GM08714 (cell line): ENCODE results near the gene SNAI1.

Experiments
- H3K4me3 ChIP-seq: fragments of 200-500 bp; sonication (Bioruptor generic); 2 replicates; pipeline ENCODE4 v1.5.1; 2014; ENCODE audit warnings: mild to moderate bottlenecking, low read length, inconsistent platforms
- ZNF274 ChIP-seq: IDR thresholded peaks from 2 replicates; pipeline ENCODE4 v1.6.1; 2012; ENCODE audit warnings: mild to moderate bottlenecking, low read depth, low read length

The SNAI1 gene

DNA sequence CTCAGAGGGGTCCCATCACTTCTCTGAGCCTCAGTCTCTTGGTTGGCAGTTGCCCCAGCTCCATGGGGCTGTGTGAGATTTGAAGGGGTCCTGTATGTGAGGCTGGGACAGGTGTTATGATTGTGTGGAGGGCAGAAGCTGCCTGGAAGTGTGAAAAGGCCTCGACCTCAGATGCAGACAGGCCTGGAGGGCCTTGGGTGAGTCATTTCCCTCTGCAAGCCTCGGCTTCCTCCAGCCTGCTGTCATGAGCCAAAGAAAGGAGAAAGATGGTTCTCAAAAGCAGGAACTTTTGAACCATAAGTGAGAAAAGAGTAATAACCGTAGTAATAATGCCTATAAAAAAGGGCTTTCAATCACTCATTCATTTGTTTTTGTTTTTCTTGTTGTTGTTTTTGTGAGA lies 37.5 kb downstream of the SNAI1 start:
- TF ChIP-seq ZNF274 = no peak
- no peak overlapping the region for H3K4me3 ChIP-seq

DNA sequence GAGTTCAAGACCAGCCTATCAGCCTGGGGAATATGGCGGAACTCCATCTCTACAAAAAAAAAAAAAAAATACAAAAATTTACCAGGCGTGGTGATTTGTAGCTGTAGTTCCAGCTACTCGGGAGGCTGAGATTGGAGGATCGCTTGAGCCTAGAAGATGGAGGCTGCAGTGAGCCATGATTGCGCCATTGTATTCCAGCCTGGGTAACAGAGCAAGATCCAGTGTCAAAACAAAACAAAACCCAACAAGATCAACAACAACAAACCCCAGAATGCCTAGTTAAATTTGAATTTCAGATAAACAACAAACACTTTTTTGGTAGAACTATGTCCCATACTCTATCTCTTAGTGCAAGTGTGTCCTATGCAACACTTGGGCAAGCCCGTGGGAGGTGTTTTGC lies 39.9 kb downstream of the SNAI1 start:
- TF ChIP-seq ZNF274 = no peak
- no peak overlapping the region for H3K4me3 ChIP-seq

DNA sequence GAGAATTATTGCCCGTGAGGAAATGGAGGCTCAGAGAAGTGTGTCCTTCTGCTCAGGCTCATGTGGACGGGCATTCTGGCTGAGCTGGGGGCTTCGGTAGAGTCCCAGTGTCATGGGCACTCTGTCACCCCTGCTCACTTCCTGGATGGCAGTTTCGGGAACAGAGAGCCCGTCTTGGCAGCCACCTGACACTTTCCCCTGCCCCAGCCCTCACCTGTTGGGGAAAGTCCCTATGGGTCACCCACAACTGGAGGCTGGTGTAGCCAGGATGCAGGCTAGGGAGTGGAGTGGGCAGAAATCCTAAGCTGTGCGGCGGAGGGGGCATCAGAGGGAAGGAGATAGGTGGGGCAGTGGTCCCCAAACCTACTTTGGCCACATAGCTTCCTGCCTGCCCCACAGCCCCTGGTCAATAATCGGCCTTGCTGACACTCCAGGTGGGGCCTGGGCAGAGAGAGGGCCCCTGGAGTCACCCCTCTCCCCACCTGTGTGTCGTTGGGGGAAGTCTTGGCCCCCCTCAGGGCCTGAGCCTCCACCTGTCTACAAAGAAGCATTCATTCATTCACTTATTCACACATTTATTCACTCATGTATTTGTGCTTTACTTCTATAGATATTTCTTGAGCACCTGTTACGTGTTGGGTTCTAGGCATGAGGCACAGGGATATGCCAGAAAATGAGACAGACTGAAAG lies 40.5 kb downstream of the SNAI1 start:
- no peak for TF ChIP-seq ZNF274
- no peak overlapping the region for H3K4me3 ChIP-seq

DNA sequence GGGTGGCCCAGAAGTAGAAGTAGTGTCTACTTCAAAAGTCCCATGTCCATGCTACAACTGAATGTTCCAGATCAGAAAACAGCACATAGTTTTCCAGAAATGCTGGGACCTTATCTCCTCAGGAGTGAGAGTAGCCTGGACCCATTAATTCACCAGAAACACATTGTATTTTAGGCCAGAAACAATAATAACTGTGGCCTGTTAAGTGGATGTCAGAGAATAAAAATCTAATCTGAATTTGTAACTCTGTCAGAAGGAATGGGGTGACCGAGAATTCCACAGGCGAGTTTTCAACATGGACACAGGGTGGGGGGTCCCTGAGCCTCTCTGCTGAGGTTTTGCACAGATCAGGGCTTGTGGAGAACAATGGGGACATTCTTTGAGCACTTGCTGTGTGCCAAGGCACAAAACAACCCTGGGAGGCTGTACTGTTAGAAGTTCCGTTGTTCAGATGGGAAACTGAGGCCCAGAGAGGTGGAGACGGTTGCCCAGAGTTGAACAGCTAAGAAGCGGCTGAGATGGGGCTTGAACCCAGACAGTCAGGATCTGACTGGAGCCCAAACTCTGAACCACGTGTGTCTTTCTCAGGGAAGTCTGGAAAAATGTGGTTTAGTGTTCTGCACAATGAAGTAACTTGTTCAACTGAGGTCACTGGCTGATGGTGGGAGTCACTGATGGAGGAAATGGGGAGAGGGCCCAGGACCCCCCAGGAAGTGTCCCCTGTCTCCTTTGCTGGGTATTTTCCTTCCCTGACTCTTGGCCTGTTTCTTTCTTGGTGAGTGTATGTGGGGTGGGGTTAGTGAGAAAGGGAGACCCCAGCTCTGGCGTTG lies 44.2 kb downstream of the SNAI1 start:
- H3K4me3 ChIP-seq = no peak overlapping the region
- TF ChIP-seq ZNF274 = no peak

DNA sequence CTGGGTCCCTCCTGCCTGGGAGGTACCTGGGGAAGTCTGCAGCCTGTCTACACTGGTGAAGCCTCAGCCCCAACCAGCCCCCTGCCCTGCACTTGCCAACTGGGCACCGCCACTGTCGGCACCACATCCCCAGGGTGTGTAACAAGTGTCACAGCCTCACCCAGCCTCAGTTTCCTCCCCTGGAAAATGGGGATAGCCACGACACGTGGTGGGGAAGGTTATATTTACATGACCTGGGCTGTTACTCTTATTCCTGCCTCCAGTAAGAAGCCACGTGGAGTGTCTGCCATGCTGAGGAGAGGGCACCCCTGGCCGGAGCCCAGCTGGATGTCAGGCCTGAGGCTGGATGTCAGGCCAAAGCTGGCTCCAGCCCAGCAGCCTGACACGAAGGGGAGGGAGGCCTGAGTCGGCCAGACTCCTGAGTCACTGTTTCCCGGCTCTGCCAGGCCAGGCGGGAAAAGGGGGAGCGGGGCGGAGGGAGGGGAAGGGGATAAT lies 44.9 kb downstream of the SNAI1 start:
- no peak for TF ChIP-seq ZNF274
- H3K4me3 ChIP-seq = no peak overlapping the region

DNA sequence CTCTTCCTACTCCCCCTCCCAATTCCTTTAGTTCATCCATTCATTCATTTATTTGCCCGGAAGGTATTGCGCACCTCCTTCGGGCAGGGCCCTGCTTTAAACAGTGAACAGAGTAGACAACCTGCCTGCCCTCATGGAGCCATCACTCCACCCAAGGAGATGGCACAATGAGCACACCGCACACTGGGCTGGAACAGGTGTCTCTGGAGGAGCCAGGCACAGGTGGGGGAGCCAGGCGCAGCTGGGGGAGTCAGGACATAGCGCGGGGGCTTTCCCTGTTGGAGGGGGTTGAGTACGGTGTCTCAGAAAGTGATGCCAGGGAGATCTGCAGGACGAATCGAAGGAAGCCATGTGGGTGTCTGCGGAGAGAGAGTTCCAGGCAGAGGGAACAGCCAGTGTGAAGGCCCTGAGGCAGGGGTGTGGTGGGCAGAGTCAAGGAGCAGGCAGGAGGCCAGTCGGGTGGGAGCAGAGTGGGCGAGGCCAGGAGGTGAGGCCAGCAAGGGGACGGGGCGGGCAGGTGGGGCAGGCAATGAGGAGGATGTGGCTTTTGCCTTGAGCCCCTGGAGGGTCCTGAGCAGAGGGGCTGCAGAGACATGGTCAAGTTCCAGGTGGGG lies 46.4 kb downstream of the SNAI1 start:
- H3K4me3 ChIP-seq = no peak overlapping the region
- no peak for TF ChIP-seq ZNF274

DNA sequence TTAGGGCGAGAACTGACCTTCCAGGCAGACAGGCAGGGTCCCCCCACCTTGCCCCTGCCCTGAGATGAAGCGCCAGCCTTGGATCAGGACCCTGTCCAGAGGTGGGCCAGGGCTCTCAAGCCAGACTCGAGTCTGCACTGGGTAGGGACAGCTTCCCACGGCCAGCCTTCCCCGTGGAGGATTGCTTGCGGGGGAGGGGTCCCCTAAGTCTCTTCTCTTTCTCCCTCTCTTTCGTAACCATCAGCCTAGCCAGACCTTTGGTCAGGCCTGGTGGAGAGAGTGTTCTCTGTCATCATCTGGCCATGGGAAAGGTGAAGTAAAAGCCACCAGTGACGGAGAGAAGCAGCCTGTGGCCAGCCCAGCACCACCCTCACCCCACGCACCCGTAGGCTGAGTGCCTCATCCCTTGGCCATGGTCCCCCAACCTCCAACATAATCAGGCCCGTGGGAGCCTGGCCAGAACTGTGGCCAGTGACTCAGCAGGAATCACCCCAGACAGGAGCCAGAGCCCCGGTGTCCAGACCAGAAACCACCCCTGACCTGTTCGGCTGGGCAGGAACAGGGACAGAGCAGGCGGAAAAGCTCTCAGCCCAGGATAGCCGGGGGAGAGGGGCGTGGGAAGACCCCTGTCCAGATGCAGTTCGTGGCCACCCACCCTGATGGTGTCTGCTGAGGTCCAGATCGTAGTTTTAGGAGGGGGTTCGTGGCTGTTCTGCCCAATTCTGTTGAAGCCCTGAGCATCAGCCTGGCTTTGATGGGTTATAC lies 47.1 kb downstream of the SNAI1 start:
- TF ChIP-seq ZNF274 = no peak
- no peak overlapping the region for H3K4me3 ChIP-seq

DNA sequence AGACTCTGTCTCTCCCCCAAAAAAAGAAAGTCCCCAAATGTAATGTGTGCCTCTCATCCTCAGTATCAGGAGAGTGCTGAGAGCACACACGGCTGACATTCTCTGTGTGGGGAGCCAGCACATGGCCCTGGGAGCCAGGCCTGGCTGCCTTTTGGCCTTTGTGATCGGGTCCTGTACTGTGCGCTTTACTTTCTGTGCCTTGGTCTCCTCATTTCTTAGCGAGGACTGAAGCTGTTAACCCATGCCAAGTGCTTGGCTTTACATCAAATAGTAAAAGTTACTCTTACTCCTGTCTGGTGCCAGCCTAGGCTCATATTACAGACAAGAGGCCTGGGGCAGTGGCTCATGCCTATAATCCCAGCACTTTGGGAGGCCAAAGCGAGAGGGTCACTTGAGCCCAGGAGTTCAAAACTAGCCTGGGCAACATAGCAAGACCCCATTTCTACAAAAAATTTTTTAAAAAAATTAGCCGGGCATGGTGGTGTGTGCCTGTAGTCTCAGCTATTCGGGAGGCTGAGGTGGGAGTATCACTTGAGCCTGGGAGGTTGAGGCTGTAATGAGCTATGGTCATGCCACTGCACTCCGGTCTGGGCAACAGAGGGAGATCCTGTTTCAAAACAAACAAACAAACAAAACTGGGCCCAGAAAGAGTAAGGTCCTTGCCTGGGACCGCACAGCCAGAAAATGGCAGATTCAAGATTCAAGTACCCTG lies 50.3 kb downstream of the SNAI1 start:
- H3K4me3 ChIP-seq = no peak overlapping the region
- no peak for TF ChIP-seq ZNF274

DNA sequence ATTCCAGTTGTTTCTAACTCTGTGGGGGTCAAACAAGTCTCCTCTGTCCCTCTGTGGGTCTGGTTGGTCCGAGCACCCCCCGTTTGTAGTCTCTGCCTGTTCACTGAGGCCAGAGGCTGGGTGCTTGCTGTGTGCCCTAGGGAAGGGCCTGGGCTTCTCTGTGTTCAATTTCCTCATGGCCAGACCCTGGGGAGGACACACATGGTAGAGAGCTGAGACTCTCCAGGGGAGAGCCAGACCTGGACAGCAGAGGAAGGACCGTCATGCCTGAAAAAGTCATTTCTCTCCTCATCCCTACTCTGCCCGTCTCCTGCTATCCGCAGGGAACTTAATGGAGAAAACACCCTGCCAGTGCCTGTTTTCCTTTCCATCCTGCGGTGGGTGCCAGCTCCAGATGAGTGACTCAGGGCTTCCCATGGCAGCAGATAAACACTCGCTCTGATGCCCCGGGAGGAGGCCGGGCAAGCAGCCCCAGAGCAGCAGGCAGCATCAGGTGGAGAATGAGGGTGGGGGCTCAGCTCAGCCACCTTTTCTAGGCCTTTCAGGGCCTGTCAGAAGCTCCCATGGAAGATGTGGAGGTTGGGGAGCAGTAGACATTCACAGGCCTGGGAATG lies 51.9 kb downstream of the SNAI1 start:
- no peak overlapping the region for H3K4me3 ChIP-seq
- no peak for TF ChIP-seq ZNF274

DNA sequence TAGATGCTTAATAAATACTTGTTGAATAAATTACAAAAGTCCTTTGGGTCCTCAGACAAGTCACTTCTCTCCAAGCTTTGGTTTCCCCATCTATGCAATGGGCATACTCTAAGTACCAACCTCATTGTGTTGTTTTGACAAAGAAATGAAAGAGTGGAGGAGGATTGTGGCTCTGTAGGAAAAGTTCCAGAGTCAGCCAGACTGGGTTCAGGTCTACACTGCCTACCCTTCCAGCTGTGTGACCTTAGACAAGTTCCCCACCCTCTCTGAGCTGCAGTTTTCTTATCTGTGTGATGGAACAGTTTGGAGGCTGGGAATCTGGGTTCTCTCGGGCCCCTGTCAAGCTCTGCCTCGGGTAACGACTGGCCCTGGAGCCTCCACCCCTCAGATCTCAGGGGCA lies 53.9 kb downstream of the SNAI1 start:
- no peak for TF ChIP-seq ZNF274
- H3K4me3 ChIP-seq = no peak overlapping the region

DNA sequence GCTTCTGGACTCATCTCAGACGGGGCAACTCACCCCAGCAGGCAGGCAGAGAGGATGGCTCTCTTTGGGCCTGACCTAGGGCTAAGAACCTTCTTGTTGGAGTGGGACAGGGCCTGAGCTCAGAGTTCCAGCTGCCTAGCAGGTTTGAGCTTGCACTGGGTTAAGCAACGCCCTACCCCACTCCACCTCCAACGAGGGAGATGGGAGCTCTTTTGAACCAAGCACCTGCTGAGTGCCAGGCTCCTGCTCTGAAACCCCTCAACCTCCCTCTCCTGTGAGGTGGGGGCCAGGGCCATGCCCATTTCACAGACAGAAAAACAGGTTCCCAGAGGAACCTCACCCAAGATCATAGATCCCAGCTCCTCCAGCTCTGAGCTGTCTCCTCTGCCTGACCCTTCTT lies 54.3 kb downstream of the SNAI1 start:
- no peak overlapping the region for H3K4me3 ChIP-seq
- TF ChIP-seq ZNF274 = no peak

DNA sequence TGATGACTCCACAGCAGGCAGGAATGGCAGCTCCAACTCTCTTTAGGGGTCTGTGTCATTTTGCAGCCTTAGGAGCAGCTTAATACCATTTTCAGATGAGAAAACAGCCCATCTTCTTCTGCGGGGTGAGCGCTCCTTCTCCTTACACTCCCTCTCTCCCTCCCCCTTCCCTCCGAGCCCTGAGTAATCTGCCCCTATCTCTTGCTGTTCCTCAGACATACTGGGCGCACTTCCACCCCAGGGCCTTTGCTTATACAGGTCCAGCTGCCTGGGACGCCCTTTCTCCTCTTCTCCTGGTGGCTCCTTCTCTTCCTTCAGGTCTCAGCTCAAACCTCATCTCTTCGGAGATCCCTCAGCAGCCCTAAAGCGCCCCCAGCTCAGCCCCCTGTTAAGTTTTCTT lies 54.8 kb downstream of the SNAI1 start:
- no peak for TF ChIP-seq ZNF274

DNA sequence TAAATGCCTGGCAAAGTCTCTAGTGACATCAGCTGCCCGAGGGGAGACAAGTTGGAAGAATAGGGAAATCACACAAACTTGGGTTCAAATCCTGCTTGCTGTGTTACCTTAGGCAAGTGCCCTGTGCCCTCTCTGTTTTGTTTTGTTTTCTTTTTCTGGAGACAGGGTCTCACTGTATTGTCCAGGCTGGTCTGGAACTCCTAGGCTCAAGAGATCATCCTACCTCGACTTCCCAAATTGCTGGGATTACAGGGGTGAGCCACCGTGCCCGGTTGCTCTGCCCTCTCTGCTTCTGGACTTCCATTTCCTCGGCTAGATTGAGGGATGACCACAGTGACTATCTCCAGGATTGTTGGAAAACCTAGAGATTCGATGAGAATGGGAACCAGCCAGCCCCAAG lies 55.4 kb downstream of the SNAI1 start:
- no peak for TF ChIP-seq ZNF274

More for the DNA sequence above, 54.8 kb downstream of the SNAI1 start:
- H3K4me3 ChIP-seq = no peak overlapping the region

More for the DNA sequence above, 55.4 kb downstream of the SNAI1 start:
- no peak overlapping the region for H3K4me3 ChIP-seq
